T-helper 2 cell treated with Interferon-gamma antibody and Interleukin-4, amounts not matched to agents 100 ng/mL and 5 ng/mL, for 36 hours (primary cell): ENCODE results near the gene STK38L. TPM values are rescaled to one million over a fixed set of nuclear protein-coding genes. Genes with fewer than 3 reads are reported as not detected.

Experiments
- intact Hi-C: fragments of 100-400 bp; cut with micrococcal nuclease; formaldehyde crosslinking; loops from one replicate; pipeline ENCODE4 v1.15.1; 2023
- total RNA-seq: library from RNA; stranded (reverse); gene quantifications from 2 replicates; pipeline ENCODE4 v1.2.3, GENCODE V29; 2022

STK38L gene
- total RNA-seq, 1 donor from 2014 or later: 19.1 TPM

DNA sequence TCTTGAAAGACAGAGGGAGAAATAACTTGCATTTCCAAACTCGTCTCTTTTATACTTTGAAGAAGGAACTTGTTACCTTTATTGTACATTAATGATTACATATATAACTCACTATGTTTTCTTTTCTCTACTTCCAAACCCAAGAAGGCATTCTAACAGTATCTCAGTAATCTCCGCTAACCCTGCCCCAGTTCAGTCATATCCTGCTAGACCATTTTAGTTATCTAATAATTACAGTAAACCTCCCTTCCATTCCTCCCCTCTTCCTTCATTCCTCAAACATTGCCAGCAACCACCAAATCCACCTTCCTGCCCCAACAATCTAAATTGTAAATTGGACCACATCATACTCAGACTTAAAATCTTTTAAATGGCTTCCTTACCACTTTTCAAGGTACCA is 30.6 kb downstream of the STK38L start:
- intact Hi-C loops: no loop called here

DNA sequence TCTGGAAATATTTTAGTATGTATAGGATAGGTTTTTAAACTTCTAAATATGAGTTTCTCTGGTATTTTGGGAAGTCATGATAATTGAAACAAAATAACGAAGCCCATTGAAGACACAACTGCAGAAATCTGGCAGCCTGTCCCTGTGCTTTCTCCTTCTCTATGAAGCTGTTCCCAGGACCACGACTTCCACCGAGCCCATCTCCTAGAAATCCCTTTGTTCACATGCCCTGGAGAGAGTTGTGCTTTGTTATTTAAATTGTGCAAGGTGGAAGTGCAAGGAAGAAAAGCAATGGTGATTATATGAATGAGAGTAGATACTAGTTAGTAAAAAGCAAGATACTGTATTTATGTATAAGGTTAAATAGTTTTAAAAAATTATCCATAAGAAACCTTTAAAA is 32.2 kb downstream of the STK38L start:
- intact Hi-C loops: no loop called here

DNA sequence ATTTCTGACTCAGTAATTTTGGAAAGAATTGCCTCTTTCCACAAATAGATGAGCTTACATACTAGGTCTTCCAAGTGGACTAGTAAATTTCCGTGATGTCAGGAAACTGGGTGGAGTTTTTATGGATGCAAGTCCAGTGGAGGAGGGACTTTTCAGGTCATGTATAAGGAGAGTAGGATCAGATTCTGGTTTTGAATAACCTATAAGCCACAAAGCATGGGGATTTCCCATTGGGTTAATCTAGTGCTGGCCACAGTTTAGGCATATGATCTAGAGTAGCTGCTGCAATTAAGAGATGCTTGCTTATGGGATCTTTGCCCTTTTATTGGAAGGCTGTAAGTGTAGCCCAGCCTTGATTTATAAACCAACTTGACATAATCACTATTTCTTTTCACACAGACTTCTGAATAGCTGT is 33.8 kb downstream of the STK38L start:
- intact Hi-C loops: no loop called here

DNA sequence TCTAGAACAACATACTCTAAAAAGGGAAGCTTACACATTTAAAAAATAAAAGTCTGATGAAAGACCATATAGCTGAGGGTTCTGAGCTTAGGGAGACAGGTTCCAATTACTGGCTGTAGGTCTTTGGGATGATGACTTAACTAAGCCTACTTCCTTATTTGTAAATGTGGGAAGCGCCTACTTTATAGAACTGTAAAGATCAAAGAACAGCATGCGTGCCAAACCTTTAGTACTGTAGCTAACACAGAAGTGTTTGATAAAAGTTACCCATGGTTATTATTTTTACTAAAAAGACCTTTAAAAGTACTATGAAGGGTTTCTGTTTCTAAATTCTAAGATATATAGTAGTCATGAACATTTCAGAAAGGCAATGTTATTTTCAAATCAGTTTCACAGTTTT is 35.7 kb downstream of the STK38L start:
- intact Hi-C loops: no loop called here

DNA sequence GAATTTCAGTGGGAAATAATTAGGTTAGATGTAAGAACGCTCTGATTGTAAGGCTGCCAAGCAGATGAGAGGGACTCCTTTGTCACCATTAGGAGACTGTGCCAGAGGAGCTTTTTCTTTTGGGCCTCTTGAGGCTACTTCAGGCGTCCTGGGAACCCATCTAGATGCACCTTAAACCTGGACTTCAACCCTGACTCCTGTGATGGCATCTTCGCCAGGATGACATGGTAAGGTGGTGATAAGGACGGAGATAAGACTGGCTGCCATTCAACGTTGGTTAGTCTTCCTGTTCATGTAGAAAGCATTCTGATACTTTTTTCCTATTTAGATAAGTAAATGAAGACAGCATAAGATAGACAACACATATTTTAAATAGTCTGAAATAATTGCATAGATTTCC is 36.3 kb downstream of the STK38L start:
- intact Hi-C loops: no loop called here

DNA sequence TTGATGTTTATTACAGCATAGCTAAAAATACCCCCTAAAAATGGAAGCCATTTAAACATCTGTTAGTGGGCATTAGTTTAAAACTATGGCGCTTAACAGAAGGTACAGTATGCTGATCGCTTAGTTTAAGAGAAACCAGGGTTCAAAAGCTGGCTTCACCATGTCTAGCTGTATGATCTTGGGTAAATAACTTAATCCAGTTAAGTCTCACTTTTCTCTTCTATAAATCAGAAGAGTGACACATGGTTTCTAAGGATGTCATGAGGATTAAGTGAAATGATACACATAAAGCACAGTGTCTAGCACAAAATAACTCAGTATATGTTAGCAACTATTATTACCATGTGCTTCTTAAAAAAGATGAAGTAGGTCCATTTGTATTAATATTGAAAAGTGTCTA is 38.7 kb downstream of the STK38L start:
- intact Hi-C loops: no loop called here

DNA sequence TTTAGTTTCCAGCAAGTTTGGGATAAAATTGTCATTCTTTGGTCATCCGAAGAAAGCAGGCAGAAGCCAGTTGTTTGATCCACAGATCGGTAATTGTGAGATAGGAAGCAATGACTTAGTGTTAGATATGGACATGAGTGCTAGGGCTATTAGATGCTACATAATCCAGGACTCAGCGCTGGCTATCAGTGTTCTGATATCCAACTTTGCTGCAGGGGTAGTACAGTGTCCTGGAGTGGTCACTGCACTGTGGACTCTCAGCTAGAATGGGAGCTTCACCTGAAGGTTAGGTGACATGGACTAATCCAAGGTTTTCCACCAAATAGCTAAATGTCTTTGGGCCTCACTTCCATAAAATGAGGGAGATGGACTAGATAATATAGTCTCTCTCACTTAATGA is 39.9 kb downstream of the STK38L start:
- intact Hi-C loops: no loop called here

DNA sequence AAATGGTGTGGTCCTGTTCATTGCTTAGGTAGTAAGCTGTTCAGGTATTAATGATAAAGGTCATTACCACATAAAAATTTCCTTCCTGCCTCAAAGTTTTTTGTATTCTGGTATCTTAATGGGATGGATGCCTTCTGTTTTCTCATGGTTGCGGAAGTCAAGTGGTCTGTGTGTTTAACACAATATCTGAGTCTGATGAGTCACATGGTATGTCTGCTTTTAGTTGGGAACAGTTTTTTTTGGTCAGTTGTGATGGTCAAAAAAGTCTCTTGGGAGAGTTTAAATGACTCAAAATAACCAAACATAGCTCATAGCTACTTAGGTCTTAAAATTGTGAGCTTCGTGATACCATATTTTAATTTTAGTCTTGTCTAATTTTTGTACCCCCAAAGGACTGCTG is 40.7 kb downstream of the STK38L start:
- intact Hi-C loops: no loop called here

DNA sequence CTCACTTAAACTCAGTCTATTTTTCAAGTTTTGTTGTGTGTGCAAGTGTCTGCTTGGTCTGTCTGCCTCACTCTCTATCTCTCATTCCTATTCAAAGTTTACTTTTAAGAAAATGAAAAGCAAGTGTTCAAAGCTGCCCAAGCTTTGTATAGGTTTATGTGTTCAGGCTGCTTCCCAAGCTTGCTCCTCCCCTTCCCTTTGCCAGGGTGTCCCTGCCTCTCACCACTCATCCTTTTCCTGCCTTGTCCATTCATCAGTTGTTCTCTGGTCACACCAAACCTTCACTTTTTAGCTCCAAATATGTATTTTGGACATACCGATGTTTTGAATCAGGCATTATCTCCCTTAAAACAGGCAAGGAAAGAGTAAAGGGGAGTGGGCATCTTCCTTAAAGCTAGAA is 41.3 kb downstream of the STK38L start:
- intact Hi-C loops: no loop called here

DNA sequence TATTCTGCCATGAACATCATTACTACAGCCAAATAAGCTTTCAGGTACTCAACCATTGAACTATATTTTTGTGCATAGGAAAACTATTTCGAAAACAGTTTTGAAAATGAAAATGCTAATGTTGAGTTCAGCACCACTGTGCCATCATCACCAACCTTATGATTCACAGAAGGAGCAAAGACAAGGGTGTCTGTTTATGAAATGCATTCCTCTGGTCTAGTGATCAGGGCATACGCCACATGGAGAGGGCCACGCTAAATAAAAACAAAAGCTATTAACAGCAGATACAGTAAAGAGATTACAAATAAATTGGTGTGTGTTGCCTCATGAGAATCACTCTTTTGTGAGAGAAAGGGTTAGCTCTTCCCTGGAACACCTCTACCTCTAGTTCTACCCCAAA is 45.3 kb downstream of the STK38L start:
- intact Hi-C loops: no loop called here

DNA sequence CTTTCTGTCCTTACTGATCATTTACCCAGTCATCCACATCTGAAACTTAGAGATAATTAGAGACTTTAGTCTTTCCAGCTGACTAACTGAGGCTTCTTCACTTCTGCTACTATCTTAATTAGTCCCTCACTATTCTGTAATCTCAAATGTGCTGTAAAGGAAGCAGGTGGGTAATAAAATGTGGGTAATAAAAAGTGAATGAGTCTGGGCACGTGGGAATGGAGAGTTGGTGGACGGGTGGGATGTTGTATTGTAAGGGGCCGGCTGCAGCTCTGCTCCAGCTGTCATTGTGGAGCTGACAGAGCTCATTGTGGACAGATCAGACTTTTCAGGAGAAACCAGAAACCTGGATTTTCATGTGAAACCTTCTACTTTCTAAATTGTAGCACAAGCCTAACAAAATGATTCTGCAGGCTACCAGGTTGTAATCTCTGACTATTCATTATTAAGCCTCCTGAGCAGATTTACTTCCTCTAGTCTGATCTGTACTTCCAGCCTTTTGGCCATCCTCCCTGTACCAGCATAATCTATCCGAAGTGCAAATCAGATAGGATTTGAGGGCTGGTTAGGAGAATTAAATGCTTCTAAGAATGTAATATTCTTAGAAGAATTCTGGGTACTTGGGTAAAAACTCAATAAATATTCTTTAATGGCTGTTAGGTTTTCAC is 46.5 kb downstream of the STK38L start:
- intact Hi-C loops: no loop called here

DNA sequence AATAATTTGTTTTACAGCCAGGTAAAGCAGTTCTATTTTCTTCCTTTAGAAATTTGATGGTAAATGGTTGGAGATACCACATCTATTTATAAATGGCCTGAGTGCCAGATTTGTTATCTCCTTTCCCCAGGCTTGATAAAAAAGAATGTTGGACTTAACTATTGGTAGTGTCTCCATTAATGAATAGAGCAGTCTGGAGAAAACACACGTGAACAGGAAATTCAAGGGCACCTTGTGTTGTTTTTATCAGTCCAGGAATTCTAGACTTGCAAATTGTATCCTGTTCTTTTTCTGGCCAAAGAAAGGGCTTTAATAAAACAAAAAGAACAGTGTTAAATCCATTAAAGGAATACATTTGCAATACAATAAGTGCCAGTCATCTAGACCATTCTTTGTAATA is 47.8 kb downstream of the STK38L start:
- intact Hi-C loops: no loop called here

DNA sequence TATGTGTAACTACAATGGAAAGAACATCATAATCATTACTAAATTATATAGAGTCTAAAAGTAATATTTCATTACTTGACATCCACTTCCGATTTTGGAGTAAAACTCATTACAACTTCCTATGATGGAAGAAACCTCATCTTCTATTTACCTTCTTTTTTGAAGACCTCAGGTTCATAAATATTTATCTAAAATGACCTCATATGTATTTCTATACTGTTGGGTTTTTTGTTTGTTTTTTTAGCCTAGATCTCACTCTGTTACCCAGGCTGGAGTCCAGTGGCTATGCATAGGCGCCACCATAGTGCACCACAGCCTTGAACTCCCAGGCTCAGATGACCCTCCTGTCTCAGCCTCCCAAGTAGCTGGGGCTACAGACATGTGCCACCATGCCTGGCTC is 48.6 kb downstream of the STK38L start:
- intact Hi-C loops: no loop called here

DNA sequence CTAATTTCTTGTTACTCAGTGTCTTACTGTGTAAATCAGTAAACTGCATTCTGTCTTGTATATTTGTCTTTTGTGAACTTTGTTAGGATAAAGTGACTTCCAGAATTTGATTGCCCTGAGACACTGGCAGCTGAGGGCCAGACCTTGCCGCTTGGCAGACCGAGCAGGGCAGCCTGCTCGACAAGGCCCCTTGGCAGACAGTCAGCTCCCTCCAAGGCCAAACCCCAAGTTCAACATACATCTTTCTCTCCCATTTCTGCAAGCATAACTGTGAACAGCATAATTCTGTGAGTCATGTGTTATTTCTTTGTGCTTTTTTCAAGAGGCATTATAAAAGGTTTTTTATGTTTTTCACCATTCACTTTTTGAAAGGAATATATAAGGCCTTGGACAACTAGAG is 49.4 kb downstream of the STK38L start:
- intact Hi-C loops: no loop called here

DNA sequence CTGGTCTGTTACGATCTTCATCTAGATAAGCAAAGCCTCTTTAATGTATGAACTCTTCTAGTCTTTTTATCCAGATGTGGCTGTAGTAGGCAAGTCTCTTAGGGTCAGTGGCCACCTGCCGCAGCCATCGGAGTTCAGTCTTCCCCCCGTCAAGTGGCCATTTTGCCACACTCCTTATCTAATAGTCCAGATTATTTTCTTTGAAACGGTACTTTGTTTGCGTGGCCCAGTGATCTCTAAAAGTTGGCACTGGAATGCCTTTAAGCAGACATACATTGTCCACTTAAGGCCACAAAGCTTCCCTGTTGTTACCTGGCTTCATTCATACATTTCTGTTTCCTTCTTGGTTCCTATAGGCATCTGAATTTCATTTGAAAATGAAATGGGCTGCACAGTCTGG is 52.6 kb downstream of the STK38L start:
- intact Hi-C loops: no loop called here

DNA sequence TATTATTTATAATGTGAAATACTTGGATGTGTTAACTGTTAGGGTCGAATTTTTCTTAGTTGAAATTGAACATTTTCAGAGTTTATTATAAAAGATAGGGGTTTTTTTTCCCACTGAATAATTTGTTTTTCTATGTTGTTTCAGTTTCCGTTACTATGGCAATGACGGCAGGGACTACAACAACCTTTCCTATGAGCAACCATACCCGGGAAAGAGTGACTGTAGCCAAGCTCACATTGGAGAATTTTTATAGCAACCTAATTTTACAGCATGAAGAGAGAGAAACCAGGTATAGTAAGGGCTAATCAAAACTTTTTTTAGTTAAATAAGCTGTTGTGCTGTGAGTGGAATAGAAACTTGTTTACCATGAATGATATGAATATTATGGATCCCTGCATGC is 53.5 kb downstream of the STK38L start:
- intact Hi-C loops: no loop called here

DNA sequence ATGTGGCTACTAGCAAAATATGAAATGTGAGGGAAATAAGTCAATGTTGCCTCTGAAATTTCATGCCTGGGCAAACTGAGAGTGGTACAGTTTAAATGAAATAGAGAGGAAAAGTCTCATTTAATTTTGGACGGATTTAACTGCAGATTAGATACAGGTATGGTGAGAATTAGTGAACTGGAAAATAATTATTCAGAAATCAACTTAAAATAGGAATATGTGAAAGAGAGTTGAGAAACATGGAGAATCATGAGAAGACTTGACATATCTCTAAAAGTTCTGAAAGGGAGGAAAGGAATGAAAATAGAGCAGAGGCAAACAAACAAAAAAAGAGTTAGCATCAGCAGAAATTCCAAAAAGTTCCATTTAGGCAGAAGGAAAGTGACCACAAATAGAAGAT is 55.0 kb downstream of the STK38L start:
- intact Hi-C loops: no loop called here

DNA sequence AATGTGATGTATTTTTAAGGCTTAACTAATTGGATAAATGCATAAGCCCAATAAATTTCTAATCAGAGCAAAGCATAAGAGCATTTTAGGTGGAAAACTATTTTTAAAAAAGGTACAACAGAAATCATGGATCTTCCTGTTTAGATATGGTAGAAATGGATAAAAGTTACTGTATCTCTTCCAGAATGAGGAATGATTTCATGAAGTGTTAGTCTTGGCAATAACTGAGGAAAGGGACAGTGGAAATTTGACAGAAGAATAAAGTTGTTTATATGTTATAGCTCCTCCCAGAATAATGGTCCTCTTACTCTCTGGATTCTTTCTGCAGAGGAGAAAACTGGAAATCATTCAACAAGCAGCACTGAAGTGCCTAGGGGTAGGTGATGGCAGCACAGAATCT is 56.1 kb downstream of the STK38L start:
- intact Hi-C loops: loop anchor here (10.0 kb wide), 2 partner anchors 365 to 445 kb away; partner anchors contain the start of genes FGFR1OP2 and INTS13

DNA sequence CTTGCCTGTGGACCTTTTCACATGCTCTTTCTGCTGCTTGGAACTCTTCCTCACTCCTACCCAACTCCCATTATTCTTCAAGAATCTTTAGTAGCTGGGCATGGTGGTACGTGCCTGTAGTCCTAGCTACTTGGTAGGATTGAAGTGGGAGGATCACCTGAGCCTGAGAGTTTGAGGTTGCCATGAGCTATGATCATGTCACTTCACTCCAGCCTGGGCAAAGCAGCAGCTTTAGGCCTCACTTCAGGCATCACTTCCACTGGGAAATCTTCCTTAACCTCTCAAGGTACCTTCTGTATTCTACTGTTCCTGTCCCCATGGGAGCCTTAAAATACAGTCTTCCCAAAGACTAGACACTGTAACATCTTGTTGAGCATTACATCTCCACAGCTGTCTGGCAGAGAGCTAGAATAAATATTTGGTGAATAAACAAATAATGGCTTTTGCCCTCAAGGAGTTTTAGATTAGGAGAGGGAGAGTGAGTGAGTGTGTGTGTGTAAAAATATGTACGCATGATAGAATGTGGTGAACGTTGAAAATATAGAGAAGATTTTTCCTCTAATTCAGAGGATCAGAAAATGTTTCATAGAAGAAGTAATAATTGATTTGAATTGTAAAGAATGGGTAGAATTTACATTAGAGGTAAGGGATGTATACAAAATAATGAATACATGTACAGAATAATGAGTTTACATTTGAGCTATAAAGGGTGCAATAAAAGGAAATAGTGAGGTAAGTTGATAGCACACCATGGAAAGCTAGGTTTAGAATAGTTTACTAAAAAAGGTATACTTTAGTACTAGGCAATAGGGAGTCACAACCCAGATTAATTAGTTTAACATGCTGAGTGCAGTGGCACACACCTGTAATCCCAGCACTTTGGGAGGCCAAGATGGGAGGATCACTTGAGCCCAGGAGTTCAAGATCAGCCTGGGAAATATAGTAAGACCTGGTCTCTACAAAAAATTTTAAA is 59.3 kb downstream of the STK38L start:
- intact Hi-C loops: loop anchor here (10.0 kb wide), 2 partner anchors 369 to 449 kb away; partner anchors contain the start of genes FGFR1OP2 and INTS13

DNA sequence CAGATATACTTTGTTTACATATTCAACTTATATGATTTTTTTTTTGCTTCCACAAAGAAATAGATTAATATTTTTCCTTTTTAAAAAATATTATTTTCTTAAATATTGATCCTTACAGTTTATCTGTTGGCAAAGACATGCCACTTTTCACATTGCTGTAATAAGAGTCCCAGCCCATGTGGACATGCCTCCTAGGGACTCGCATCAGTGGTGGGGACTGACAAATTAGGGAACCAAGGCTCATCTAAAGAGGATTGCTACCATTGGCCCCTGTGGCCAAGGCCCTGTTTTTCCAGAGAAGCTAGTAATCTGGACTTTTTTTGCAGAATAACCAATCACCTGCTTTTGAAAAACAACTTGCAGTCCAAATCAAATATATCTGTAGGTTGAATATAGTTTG is 60.8 kb downstream of the STK38L start:
- intact Hi-C loops: loop anchor here (5.0 to 10.0 kb wide), 3 partner anchors 163 to 450 kb away; partner anchors contain the start of genes FGFR1OP2 and INTS13

DNA sequence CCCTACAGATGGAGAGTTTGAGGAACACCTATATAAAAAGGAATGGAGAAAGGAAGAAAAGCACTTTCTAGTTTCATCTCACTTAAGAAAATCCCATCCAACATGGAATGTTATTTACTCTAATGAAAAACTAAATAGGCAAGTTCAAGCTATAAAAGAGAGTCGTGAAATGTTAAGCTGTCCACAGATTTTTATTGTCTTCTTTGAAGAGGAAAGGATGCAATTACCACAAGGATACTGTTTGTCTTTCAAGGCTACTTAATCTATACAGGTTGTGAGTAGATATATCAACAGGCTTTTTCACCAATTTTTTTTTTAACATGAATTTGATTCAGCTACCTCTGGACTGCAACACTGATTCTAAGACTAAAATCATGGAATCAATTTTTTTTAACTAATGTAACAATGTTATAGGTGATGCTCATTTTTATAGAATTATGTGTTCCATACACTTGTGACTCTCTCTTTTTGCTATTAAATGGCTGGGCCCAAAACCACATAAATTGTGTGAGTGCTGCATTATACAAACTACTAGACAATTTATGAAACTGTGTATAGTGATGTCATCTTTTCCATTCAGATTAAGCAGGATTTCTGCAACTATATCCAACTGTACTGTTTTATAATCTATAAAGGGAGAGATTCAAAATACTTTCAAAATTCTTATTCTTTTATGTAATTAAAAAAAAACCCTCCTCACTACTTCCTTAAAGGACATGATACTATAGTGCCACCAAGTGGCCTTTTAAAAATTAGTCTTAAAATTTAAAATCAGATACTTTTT is 61.8 kb downstream of the STK38L start:
- intact Hi-C loops: loop anchor here (1.0 to 10.0 kb wide), 8 partner anchors 61 to 451 kb away; partner anchors contain the start of genes FGFR1OP2, INTS13, MED21 and STK38L
